Gastrocnemius medialis (tissue), 4 donors: ENCODE data around the gene LRRC15.

Experiments used
- POLR2A ChIP-seq, 2 donors: fragments of 450-650 bp; IDR thresholded peaks; one replicate each; pipeline ENCODE4 v1.6.1; 2017; ENCODE audit warnings: antibody characterized with exemption in 2 of 2, mild to moderate bottlenecking in 2 of 2, moderate library complexity in 2 of 2
- TF ChIP-seq, protein P1 (sequence below), 5 experiments: fragments of 450-650 bp in 3 of 5; fragments of 200-600 bp in 2 of 5; sonication (generic) in 2 of 5; IDR thresholded peaks in 4 of 5; conservative IDR thresholded peaks in 1 of 5; 1 replicate in 4 of 5; 2 replicates in 1 of 5; pipeline ENCODE4 v1.5.1; 2016 to 2019; ENCODE audit warnings: antibody characterized with exemption in 5 of 5, mild to moderate bottlenecking in 3 of 5, moderate library complexity in 3 of 5

DNA sequence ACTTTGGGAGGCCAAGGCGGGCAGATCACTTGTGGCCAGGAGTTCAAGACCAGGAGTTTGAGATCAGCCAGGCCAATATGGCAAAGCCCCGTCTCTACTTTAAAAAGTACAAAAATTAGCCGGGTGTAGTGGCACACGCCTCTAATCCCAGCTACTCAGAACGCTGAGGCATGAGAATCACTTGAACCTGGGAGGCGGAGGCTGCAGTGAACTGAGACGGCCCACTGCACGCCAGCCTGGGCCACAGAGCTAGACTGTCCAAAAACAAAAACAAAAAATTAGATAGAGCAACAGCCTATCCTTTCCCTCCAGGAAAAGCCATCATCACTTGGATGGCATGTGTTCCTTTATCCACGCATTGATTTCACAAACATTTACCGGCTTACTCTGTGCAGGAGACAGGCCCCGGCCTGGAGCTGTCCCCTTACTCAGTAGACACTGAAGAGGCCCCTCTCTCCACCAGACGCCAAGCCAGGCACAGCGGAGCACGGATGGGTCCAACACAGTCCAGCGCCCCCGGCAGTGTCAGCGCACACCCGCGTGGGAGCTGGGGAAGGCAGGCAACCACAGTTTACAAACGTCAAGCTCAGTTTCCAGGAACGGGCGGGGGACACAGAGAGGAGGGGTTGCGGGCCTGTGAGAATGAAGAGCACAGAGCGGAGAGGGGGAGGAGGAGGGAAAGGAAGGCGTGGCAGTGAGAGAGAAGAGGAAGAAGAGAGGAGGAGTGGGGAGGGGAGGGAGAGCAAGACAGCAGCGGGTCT, 26.4 kb upstream of the LRRC15 start:
- no peak for TF ChIP-seq POLR2A (IDR thresholded peaks at IDR 0.05)
- TF ChIP-seq, protein P1, sequence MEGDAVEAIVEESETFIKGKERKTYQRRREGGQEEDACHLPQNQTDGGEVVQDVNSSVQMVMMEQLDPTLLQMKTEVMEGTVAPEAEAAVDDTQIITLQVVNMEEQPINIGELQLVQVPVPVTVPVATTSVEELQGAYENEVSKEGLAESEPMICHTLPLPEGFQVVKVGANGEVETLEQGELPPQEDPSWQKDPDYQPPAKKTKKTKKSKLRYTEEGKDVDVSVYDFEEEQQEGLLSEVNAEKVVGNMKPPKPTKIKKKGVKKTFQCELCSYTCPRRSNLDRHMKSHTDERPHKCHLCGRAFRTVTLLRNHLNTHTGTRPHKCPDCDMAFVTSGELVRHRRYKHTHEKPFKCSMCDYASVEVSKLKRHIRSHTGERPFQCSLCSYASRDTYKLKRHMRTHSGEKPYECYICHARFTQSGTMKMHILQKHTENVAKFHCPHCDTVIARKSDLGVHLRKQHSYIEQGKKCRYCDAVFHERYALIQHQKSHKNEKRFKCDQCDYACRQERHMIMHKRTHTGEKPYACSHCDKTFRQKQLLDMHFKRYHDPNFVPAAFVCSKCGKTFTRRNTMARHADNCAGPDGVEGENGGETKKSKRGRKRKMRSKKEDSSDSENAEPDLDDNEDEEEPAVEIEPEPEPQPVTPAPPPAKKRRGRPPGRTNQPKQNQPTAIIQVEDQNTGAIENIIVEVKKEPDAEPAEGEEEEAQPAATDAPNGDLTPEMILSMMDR (IDR thresholded peaks at IDR 0.05 in 4 of 5, conservative IDR thresholded peaks at IDR 0.05 in 1 of 5): no peak
